A673 (cell line): ENCODE data around the gene NFATC3.

ENCODE experiments used
- CTCF ChIP-seq: fragments of 300-800, 200-600 bp; sonication (generic); conservative IDR thresholded peaks from 2 replicates; pipeline ENCODE4 v1.5.1; 2017; ENCODE audit warnings: low read depth, mild to moderate bottlenecking, antibody characterized with exemption, low read length, moderate library complexity, mixed read lengths
- EZH2 ChIP-seq: fragments of 200-600 bp; sonication (generic); IDR thresholded peaks from 2 replicates; pipeline ENCODE4 v1.6.1; 2017; ENCODE audit warnings: borderline replicate concordance, low read depth, mild to moderate bottlenecking, mixed read lengths, antibody characterized with exemption, low read length; ENCODE audit not compliant: poor library complexity, severe bottlenecking

DNA sequence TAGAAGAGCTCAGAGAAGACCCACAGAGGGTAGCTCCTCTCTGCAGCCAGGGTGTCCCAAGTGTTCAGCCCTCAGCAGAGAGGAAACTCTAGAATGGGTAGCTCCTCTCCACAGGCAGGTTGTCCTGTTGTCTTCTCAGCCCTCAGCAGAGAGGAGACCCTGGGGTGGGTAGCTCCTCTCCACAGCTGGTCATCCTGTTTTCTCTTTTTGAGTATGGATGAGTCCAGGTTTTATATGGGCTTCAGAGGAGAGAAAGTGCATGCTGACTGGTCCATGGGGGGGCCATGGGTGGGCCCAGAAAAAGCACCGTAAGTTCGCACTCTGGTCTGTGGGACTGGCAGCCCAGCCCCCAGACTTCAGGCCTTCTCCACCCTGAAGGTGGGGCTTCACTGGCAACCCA lies 102.3 kb downstream of the NFATC3 start:
- TF ChIP-seq CTCF (no peak), EZH2 (no peak)
